Fibroblast of skin of left quadriceps (primary cell): ENCODE data around the gene FGD4.

Experiments
- DNase-seq, 2 experiments: peaks; one replicate each; pipeline ENCODE4 v3.0.0-alpha.2; 2013; ENCODE audit warnings: low read depth in 2 of 2

FGD4 gene

DNA sequence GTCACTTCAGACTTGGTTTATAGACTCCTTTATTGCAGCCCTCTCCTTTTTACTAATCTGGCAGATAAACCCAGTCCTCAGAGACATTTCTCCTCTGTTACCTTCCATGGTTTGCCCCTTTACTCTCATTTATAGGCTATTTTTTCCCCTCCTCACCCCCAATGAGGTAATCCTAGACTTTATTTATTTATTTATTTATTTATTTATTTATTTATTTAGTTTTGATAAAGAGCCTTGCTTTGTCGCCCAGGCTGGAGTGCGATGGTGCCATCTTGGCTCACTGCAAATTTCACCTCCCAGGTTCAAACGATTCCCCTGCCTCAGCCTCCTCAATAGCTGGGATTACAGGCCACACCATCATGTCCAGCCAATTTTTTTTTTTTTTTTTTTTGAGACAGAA, 8.4 kb downstream of the FGD4 start:
- DNase-seq = no peak

DNA sequence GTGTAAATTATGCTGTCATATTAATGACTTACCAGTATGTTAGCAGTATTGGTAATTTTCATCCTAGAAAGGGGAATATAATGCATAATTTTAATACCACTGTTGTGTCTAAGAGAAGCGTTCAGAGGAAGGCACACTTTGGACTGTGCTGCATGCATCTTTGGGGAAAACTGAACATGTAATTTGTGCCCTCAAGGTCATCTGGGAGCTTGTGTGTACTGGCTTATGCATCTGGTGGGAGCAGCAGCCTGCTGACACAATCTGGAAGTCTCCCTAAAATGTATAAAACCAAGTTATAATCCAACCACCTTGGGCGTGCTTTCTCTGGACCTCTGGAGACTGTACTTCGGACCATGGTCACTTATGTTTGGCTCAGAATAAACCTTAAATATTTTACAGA, 14.1 kb downstream of the FGD4 start:
- no peak for DNase-seq

GRCh38 chr12:32418221-32418620, 18.9 kb downstream of the FGD4 start:
- no peak for DNase-seq

GRCh38 chr12:32418903-32419519, 19.7 kb downstream of the FGD4 start:
- DNase-seq = no peak

DNA sequence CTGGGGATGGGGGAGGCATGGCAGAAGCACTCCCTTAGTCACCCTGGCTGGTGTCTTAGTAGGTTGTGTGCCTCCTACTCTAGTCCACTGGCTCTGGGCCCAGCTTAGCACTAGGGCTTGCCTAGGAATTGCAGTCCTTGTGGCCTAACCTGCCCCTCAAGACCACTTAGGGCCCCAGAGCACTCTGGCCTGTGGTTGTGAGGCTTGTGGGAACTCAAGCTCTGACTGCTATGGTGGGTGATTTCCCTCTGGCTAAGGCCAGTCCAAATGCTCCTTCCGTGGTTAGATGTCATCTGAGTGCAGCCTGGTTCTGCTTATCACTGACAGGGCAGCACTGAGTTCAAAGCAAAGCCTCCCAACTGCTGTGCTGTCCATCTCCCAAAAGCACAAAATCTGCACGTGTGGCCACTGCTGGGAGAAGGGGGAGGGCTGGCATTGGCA, 20.2 kb downstream of the FGD4 start:
- no peak for DNase-seq

DNA sequence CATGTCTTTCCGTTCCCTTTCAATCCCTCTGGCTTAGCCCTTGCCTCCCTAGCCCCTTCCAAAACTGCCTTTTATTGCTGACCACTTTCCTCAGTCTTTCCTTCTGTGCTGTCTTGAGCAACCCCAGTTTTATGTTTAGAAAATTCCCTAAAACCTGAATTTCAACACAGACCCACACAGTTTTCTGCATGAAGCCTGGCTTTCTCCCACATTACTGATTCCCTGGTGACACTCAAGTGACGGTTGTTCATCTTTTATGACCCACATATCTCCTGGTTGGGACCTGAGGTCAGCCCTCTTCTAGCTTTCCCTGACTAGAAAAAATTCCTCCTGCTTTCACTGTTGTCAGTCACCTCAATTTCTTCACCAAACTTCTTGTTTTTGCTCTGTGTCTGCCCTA, 21.0 kb downstream of the FGD4 start:
- no peak for DNase-seq

DNA sequence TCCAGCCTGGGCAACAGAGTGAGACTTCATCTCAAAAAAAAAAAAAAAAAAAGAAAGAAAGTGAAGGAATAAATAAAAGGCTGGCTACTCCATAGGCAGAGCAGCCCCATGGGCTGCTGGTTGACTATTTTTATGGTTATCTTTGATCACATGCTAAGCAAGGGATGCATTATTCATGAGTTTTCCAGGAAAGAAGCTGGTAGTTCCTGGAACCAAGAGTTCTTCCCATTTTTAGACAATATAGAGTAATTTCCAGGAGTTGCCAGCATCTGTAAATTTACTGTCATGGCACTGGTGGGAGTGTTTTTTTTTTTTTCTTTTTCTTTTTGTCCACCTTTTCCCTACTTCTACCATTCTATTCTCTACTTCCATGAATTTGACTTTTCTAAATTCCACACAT, 24.2 kb downstream of the FGD4 start:
- no peak for DNase-seq

DNA sequence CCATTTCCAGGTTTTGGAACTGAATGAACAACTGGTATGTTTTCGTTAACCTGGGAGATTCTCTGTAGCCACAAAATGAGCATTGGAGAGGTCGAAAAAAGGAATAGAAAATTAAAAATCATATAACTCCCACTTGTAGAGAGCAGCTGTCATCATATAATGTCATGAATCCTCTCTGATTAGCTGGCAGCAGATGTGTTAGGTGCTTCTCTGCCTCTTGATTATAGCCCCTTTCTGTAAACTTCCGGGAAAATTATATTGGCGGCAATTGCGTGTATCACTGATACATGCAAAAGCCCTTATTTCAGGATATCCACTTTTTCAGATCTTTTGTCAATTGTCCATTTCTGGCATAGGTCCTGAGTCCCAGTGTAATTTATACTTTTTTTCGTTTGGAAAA, 31.7 kb downstream of the FGD4 start:
- no peak for DNase-seq

- no peak for DNase-seq
Measured at GRCh38 chr12:32435921-32436705, 36.8 kb downstream of the FGD4 start.

GRCh38 chr12:32437095-32437515, 37.7 kb downstream of the FGD4 start:
- peak; percentile 32 to 40 for DNase-seq

GRCh38 chr12:32440120-32440865, 40.9 kb downstream of the FGD4 start:
- no peak for DNase-seq

GRCh38 chr12:32443491-32443890, 44.1 kb downstream of the FGD4 start:
- DNase-seq = no peak

DNA sequence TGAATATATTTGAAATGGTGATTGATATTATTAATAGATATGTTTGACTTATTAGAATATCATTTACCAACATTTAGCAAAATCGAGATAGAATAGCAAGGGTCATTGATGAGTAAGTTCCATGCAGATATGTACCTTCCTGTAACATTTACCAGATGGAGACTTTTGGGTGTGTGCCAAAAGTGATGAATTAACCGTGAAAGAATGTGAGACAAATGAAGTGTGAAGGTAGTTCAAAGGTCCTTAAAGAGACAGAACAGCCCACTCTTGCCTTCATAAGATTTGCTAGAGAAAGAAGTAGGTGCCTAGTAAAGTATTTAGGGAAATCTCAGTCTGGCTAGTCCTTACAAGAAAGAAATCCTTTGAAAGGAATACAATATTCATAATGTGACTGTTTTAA, 45.5 kb downstream of the FGD4 start:
- peak; percentile 37 to 39 for DNase-seq

DNA sequence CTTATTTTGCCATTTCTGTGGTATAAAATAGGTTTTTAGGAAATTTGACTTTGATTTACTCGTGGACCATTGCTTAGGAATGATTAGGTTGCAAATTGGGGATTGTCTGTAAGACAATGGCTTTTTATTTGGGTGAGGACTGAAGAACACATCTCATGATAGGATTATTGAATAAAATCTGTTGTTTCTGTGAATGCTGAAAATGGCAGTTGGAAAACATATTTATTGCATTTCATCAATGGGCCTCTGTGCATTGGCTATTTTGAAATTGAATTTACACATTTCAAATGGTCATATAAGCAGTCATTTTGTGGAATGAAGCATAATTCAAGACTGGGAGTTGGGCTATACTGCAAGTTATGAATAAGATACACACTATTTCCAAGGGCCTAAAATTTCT, 46.0 kb downstream of the FGD4 start:
- no peak for DNase-seq

DNA sequence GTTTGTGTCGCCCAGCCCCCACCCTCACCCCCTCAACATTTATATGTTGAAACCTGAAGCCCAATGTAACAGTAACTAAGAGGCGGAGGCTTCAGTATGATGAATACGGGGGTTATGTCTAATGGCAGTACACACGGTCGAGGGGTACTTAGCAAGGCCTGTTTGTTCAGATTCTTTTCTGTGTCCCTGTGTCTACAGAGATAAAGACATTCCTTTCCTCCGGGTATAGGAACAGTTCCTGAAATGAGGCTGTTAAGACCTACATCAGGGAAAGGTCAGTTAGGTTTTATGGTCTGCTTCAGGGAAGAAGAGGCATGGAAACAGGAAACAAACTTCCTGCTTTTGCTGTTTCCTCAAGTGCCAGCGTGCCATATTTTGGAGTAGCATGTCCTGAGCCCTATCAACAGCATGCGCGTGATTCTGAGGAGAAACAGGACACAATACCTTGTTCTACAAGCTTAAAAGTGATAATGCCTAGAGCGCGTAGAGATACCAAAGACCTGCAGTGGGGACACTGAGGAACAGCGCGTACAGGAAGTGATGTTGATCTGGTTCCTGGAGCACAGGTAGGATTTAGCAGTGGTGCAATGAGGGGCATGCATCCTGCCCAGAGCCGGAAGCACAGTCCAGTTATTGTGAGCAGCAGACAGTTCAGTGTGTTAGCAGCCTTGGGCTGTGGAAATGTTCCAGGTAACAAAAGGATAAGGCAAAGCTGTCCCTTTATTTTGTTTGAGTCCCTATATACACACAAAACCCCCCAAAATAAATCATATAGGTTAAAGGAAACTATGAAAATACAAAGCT, 47.2 kb downstream of the FGD4 start:
- DNase-seq = no peak

- DNase-seq = no peak
Measured at GRCh38 chr12:32448586-32448985, 49.2 kb downstream of the FGD4 start.

GRCh38 chr12:32450363-32450762, 51.0 kb downstream of the FGD4 start:
- DNase-seq = no peak

- DNase-seq = no peak
Measured at GRCh38 chr12:32450768-32451167, 51.4 kb downstream of the FGD4 start.

GRCh38 chr12:32451816-32452215, 52.5 kb downstream of the FGD4 start:
- DNase-seq = no peak

- no peak for DNase-seq
Measured at GRCh38 chr12:32454075-32454474, 54.7 kb downstream of the FGD4 start.

GRCh38 chr12:32454866-32455265, 55.5 kb downstream of the FGD4 start:
- no peak for DNase-seq

DNA sequence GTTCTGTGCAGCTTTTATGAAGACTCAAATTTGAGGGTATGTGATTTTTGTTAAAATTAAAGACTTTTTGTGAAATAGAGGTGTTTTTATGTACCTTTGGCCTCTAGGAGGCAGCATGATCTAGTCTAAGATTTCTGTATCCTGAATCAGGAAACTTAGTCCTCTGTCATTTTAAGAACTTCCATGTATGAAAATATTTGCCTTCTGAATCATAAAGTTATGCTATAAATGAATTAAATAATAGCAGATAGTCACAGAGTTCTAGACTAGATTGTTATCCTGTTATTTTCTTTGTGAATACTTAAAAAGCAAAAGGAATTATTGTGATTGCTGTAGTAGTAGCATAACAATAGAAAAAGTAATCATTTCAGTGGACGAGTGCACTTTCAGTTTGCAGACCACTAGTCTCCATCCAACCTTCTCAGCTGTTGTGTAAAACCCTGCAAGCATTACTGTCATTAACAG, 56.3 kb downstream of the FGD4 start:
- DNase-seq = peak; percentile 26 to 41
